OCI-LY3 (cell line): ENCODE measurements around the gene OGFOD2.

Source experiments
- EZH2phosphoT487 ChIP-seq: fragments of 200-600 bp; shearing (Covaris generic); IDR thresholded peaks from 2 replicates; pipeline ENCODE4 v1.6.1; 2018; ENCODE audit warnings: antibody characterized with exemption, mixed run types, low read depth
- TF ChIP-seq, protein P1 (sequence below): fragments of 200-600, 300-600 bp; sonication (generic); IDR thresholded peaks from 2 replicates; pipeline ENCODE4 v1.5.1; 2014; ENCODE audit warnings: antibody characterized with exemption, low read length, low read depth

DNA sequence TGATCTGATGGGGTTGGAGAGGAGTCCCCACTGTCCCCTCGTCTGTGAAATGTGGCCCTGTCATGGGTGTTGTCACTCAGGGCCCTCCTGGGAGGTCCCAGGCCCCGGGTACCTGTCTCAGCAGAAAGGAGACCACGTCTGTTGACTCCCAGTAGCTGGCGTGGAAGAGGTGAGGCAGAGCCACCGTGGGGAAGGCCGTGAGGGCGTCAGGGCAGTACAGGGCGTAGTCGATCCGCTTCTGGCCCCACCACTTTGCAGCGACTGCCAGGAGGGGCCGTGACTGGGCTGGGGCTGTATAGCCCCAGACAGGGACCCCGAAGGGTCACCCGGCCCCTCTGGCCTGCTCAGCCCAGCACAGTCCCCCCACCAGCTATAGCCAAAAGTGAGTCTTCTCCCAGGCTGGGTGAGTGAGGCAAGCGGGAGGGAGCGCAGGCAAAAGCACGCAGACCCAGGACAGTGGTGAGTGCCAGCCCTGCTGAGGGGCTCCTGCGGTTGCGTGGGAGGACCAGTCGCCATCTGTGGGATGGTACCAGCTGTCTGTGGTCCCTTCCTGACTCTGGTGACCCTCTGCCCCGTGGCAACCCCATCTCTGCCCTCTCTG, 13.7 kb downstream of the OGFOD2 start:
- TF ChIP-seq, protein P1, sequence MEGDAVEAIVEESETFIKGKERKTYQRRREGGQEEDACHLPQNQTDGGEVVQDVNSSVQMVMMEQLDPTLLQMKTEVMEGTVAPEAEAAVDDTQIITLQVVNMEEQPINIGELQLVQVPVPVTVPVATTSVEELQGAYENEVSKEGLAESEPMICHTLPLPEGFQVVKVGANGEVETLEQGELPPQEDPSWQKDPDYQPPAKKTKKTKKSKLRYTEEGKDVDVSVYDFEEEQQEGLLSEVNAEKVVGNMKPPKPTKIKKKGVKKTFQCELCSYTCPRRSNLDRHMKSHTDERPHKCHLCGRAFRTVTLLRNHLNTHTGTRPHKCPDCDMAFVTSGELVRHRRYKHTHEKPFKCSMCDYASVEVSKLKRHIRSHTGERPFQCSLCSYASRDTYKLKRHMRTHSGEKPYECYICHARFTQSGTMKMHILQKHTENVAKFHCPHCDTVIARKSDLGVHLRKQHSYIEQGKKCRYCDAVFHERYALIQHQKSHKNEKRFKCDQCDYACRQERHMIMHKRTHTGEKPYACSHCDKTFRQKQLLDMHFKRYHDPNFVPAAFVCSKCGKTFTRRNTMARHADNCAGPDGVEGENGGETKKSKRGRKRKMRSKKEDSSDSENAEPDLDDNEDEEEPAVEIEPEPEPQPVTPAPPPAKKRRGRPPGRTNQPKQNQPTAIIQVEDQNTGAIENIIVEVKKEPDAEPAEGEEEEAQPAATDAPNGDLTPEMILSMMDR, result no peak
- TF ChIP-seq EZH2phosphoT487, result no peak
